Loucy (cell line): ENCODE results near the gene CCM2.

Experiments
- EZH2phosphoT487 ChIP-seq: fragments of 200-600 bp; IDR thresholded peaks from 2 replicates; pipeline ENCODE4 v1.6.1; 2018; ENCODE audit warnings: antibody characterized with exemption, mild to moderate bottlenecking, moderate library complexity, borderline replicate concordance
- TF ChIP-seq, protein P1 (sequence below): fragments of 200-600 bp; sonication (generic); conservative IDR thresholded peaks from 2 replicates; pipeline ENCODE4 v1.5.1; 2014; ENCODE audit warnings: mild to moderate bottlenecking, antibody characterized with exemption, low read length

DNA sequence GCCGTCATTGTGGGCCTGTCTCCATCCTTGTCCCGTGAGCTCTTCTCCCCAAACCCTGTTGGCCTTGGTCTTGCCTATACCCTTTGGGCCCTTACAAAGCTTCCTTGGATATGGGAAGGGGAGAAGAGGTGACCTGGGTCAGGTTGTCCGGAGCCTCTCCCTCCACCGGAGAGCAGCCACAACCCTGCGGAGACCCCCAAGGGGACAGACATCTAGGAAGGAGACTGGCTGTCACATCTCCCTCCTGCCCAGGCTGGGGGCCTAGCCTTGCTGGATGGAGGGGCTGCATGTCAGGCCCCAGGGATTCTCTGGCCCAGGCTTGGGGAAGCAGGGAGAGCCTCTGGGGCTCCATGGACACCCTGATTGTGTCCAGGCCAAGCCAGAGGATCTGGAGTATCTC is 76.9 kb downstream of the CCM2 start:
- TF ChIP-seq, protein P1, sequence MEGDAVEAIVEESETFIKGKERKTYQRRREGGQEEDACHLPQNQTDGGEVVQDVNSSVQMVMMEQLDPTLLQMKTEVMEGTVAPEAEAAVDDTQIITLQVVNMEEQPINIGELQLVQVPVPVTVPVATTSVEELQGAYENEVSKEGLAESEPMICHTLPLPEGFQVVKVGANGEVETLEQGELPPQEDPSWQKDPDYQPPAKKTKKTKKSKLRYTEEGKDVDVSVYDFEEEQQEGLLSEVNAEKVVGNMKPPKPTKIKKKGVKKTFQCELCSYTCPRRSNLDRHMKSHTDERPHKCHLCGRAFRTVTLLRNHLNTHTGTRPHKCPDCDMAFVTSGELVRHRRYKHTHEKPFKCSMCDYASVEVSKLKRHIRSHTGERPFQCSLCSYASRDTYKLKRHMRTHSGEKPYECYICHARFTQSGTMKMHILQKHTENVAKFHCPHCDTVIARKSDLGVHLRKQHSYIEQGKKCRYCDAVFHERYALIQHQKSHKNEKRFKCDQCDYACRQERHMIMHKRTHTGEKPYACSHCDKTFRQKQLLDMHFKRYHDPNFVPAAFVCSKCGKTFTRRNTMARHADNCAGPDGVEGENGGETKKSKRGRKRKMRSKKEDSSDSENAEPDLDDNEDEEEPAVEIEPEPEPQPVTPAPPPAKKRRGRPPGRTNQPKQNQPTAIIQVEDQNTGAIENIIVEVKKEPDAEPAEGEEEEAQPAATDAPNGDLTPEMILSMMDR, result no peak
- TF ChIP-seq EZH2phosphoT487, result no peak
